ENCODE measurements around the gene U2AF2.

GRCh38 chr19:55674459-55674840, 19.6 kb downstream of the U2AF2 start:
- TF ChIP-seq REST (IDR thresholded peaks at IDR 0.05; ENCODE audit: insufficient read depth in 1 of 2, low read depth in 2 of 2, low read length in 1 of 2) = no peak
- no peak for TF ChIP-seq CTCF (IDR thresholded peaks at IDR 0.05)
- no peak for TF ChIP-seq SIN3A (IDR thresholded peaks at IDR 0.05; ENCODE audit: borderline replicate concordance, insufficient read depth, low read depth, low read length)
- no peak for TF ChIP-seq POLR2AphosphoS5 (IDR thresholded peaks at IDR 0.05; ENCODE audit: low read depth, low read length)
- no peak for TF ChIP-seq TCF7L2 (IDR thresholded peaks at IDR 0.05; ENCODE audit: low read depth, low read length)
